Psoas muscle (tissue), 8 donors: ENCODE data around the gene SH3BP2. TPM values are rescaled to one million over a fixed set of nuclear protein-coding genes. Genes with fewer than 3 reads are reported as not detected.

Experiments used
- ATAC-seq, 4 donors: fragments of 200-7000 bp; cut with Tn5 transposase; one replicate each; pipeline ENCODE4 v1.9.1; 2020; ENCODE audit warnings: moderate library complexity in 3 of 4, mild to moderate bottlenecking in 2 of 4
- DNase-seq, 2 donors: peaks; one replicate each; pipeline ENCODE4 v3.0.0-alpha.2; 2020
- H3K27ac ChIP-seq: fragments of 200-600 bp; one replicate; pipeline ENCODE4 v1.8.0; 2022
- H3K27me3 ChIP-seq, 3 donors: fragments of 200-600 bp in 1 of 3; one replicate each; pipeline versions ENCODE4 v1.6.1 to v1.8.0; 2013 to 2022; ENCODE audit warnings: low read length in 2 of 3, mild to moderate bottlenecking in 2 of 3, moderate library complexity in 1 of 3; ENCODE audit not compliant: insufficient read depth in 3 of 3
- H3K36me3 ChIP-seq, 2 donors: fragments of 200-600 bp in 1 of 2; one replicate each; pipeline versions ENCODE4 v1.6.1 to v1.8.0; 2013 to 2022; ENCODE audit warnings: low read depth in 1 of 2, mild to moderate bottlenecking in 1 of 2, moderate library complexity in 1 of 2; ENCODE audit not compliant: insufficient read depth in 1 of 2
- H3K4me1 ChIP-seq: fragments of 200-600 bp; one replicate; pipeline ENCODE4 v1.8.0; 2022
- H3K4me3 ChIP-seq: fragments of 200-600 bp; one replicate; pipeline ENCODE4 v1.8.0; 2022; ENCODE audit warnings: mild to moderate bottlenecking
- H3K9me3 ChIP-seq: fragments of 200-600 bp; one replicate; pipeline ENCODE4 v1.8.0; 2022
- WGBS, 3 donors: extraction: QIAGEN DNeasy Blood & Tissue Kit; methylation state at CpG; one replicate each; pipeline versions ENCODE4 v1.1.6 to v1.1.7; 2013; 5-methylcytosine and 5-hydroxymethylcytosine counted together
- intact Hi-C, 2 donors: fragments of 100-400 bp; cut with DNase I; formaldehyde crosslinking; loops; one replicate each; pipeline versions ENCODE4 v1.11.0 to v1.14.2; 2022
- polyA plus RNA-seq, 3 donors: library from polyadenylated mRNA; stranded (reverse); fragments of 200-250 nt; gene quantifications; one replicate each; pipeline ENCODE4 v1.2.3, GENCODE V29; 2013
- total RNA-seq, 4 donors: library from RNA; stranded (reverse); fragmentation: NEBNext Ultra II Directional in 2 of 4; extraction: Animal tissue kit (Norgen Biotek cat#: 25700) in 2 of 4; gene quantifications; one replicate each; pipeline versions ENCODE4 v1.2.1 to v1.2.4, GENCODE V29; 2021 to 2023
- TF ChIP-seq, protein P1 (sequence below): fragments of 200-600 bp; IDR thresholded peaks from one replicate; pipeline ENCODE4 v1.8.0; 2022; ENCODE audit warnings: antibody characterized with exemption
- donor health status: healthy with polysubstance abuse.
- donor health status: DM: no; HTN: no; CAD: no; lungs with moderate emphysema.
- donor health status: Bipolar disorder and iron deficiency.
- donor health status: healthy.
- donor health status: DM: yes; HTN: yes; CAD: no.
- donor health status: DM: no; HTN: no; CAD: no.
- donor health status: DM: no; HTN: no; CAD: no.
- donor health status: DM: yes; HTN: yes; CAD: no.

Gene SH3BP2
- total and polyA plus RNA-seq, 7 donors = 7.1 to 18.1 (median 13.1) TPM

DNA sequence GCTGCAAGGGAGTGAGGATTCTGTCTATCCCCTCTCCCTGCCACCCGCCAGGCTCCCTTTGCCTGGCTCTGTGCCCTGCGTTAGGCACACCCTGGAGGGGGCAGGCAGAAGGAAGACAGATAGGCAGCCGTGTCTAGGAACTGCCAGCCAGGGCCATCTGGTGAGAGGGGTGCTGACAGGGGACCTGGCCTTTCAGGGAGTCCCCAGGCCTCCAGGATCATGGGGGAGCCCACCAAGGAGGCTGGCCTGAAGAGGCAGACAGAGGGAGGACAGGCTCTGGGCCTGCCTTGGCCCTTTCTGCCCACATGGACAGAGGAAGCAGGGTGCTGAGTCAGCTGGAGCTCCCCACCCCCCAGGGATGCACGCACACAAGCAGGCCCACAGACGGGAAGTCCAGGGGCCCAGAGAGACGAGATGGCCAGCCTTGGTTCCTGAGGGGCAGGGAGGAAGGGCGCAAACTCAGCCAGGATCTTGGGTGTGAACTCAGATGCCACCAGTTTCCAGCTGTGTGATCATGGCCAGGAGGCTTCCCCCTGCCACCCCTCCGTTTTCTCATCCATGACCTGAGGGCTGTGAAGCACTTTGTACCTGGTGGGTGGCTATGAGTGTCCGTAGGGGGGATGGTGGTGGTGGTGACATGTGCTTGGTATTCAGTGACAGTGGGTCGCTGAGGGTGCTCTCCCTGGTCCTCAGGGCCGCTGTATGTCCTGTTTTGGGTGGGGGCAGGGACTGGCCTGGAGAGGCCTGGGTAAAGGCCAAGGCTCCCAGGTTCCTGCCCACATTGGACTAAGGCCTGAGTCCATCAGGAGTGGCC lies 1.8 kb downstream of the SH3BP2 start:
- 62 to 64% (median 64%) methylated on average over 11 of the region's 11 CpGs for WGBS, 3 donors
- TF ChIP-seq, protein P1, sequence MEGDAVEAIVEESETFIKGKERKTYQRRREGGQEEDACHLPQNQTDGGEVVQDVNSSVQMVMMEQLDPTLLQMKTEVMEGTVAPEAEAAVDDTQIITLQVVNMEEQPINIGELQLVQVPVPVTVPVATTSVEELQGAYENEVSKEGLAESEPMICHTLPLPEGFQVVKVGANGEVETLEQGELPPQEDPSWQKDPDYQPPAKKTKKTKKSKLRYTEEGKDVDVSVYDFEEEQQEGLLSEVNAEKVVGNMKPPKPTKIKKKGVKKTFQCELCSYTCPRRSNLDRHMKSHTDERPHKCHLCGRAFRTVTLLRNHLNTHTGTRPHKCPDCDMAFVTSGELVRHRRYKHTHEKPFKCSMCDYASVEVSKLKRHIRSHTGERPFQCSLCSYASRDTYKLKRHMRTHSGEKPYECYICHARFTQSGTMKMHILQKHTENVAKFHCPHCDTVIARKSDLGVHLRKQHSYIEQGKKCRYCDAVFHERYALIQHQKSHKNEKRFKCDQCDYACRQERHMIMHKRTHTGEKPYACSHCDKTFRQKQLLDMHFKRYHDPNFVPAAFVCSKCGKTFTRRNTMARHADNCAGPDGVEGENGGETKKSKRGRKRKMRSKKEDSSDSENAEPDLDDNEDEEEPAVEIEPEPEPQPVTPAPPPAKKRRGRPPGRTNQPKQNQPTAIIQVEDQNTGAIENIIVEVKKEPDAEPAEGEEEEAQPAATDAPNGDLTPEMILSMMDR = no peak
- ATAC-seq = peak in 1 of 4 donors; percentile 18
- peak; percentile 67 to 77 for DNase-seq
- no peaks in the 10 kb centered on the region for H3K27me3 ChIP-seq
- H3K4me3 ChIP-seq = peak overlapping the region; percentile 70
- H3K9me3 ChIP-seq = no peaks in the 10 kb centered on the region
- peak overlapping the region; percentile 36 for H3K27ac ChIP-seq
- peaks cover 25% of the 10 kb centered on the region for H3K4me1 ChIP-seq
- no peaks in the 10 kb centered on the region for H3K36me3 ChIP-seq
- intact Hi-C loops = no loop called here

DNA sequence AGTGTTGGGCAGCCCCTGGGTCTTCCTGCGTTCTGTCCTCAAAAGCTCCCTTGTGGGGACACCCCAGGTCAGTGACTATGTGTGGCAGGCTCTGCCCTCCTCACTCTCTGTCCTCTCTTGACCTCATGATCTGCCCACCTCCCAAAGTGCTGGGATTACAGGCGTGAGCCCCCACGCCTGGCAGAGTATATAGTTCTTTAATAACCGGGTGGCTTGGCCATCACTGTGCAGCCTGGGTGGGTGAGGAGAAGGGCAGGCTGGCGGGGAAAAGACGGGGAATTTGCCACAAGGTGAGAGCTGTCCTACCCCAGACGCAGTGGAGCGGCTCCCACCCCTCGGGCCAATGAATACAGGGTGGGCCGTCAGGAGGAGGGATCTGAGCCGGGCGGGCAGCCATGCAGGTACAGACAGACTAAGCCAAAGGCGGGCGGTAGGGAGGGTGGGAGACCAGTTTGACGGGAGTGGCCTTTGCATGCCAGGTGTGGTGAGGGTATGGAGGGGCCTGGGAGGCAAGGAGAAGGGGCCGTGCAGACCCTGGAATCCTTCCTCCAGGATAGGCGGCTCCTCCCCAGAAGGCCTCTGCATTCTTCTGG lies 2.5 kb downstream of the SH3BP2 start:
- intact Hi-C loops = no loop called here
- H3K27ac ChIP-seq = no peak overlapping the region
- no peaks in the 10 kb centered on the region for H3K27me3 ChIP-seq
- no peaks in the 10 kb centered on the region for H3K9me3 ChIP-seq
- WGBS, 3 donors = 82 to 94% (median 90%) methylated on average over 16 to 17 of the region's 17 CpGs
- ATAC-seq (no peak), DNase-seq (peak; percentile 11 to 51)
- TF ChIP-seq, protein P1 = no peak
- no peaks in the 10 kb centered on the region for H3K36me3 ChIP-seq
- H3K4me3 ChIP-seq = peak overlapping the region; percentile 11
- peaks cover 25% of the 10 kb centered on the region for H3K4me1 ChIP-seq

DNA sequence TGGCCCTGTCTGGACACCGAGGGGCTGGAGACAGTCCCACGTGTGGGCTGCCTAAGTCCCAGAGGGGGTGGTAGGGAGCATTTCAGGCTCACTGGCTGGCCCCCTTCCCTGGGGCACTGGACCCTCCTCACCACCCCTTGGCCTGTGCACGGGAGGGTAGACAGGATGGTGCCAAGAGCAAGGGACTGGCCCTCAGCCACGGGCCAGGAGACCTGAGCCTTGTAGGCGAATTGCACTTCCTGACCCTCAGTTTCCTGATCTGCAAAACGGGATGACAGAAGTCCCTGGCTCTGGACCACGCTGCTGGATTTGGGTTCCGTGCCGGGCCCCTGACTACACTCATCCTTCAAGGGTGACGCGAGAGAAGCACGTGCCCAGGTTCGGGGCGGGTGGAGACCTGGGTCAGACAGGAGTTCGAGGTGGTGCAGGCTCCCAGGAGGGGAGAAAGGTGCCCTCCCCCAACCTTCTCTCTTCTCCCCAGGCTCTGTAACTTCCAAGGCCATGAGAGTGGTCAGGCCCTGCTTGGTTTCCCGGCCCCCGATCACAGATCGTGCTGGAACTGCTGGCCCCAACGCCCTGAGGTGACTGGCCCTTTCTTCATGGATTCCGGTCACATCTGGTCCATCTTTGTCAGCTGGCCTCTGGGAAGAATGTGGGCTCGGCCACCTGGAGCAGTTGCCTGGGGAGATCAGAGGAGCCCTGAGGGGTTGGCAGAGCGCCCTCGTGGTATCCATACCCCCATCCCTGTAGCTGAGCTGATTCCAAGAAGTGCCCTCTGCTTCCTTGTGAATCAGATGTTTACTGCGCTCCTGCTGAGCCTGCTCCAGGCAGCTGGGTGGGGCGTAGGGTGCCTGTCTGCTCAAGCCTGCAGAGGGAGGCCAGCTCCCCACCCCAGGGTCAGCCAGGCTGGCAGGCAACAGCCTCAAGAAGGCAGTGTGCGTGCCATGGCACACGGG lies 3.3 kb downstream of the SH3BP2 start:
- TF ChIP-seq, protein P1 = no peak
- WGBS, 3 donors = 72 to 82% (median 77%) methylated on average over 27 of the region's 27 CpGs
- peak; percentile 17 to 57 for DNase-seq
- no peak for ATAC-seq
- no peaks in the 10 kb centered on the region for H3K9me3 ChIP-seq
- intact Hi-C loops = no loop called here
- H3K4me3 ChIP-seq = no peak overlapping the region
- no peaks in the 10 kb centered on the region for H3K27me3 ChIP-seq
- peak overlapping the region; percentile 5 for H3K27ac ChIP-seq
- peaks cover 31% of the 10 kb centered on the region for H3K4me1 ChIP-seq
- no peaks in the 10 kb centered on the region for H3K36me3 ChIP-seq

DNA sequence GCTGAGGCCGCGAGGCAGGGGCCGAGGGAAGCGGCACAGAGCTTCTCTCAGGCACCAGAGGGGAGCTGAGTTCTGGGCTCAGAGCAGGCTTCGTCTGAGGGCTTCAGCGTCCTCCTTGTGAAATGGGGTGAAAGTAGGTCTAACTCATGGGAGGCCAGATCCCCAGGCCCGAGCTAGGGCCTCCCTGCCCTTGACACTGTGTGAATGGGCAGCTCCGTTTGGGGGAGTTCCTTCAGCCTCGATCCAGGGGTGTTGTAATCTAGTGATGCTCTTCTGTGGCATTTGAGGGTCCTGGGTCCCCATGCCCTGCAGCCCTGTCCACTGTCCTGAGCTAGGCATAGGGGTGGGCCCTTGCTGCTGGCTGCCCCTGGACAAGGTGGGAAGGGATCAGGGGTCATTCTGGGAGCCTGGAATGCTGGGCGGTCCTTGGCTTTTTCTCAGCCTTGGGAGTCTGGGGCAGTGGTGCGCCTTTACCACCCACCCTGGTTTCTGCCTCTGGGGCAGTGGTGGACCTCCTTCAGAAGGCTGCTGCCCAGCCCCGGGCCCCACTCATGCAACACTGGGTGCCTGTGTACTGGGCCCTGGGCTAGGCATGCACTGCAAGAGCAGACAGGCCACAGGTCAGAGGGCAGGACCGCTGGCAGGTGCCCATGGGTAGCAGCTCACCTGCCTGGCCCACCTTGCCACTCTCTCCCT lies 4.1 kb downstream of the SH3BP2 start:
- H3K4me1 ChIP-seq = peaks cover 39% of the 10 kb centered on the region
- DNase-seq = no peak
- H3K27me3 ChIP-seq = no peaks in the 10 kb centered on the region
- H3K27ac ChIP-seq = peak overlapping the region; percentile 5
- no peak overlapping the region for H3K4me3 ChIP-seq
- 84 to 91% (median 87%) methylated on average over 13 of the region's 13 CpGs for WGBS, 3 donors
- TF ChIP-seq, protein P1 = no peak
- intact Hi-C loops = no loop called here
- H3K36me3 ChIP-seq = no peaks in the 10 kb centered on the region
- ATAC-seq = no peak
- H3K9me3 ChIP-seq = no peaks in the 10 kb centered on the region
